Endothelial cell of umbilical vein (primary cell): Measurements from ENCODE around the gene C10orf71. TPM values are rescaled to one million over a fixed set of nuclear protein-coding genes. Genes with fewer than 3 reads are reported as not detected.

ENCODE experiments used
- BruUV-seq: library from RNA; stranded (reverse); fragments of 400-500 nt; replicated peaks from 2 replicates; lab custom pipeline; 2021; lab: Mats Ljungman, UMichigan
- CTCF ChIA-PET: fragments of 300-600, 350-600 bp; sonication (Branson Sonifier 250); formaldehyde crosslinking; loops from one replicate; lab custom pipeline; 2021; ENCODE audit warnings: antibody characterized with exemption, inconsistent platforms; lab: Charles Lee
- POLR2A ChIA-PET: fragments of 300-600, 350-600 bp; sonication (Branson Sonifier 250); formaldehyde crosslinking; loops from one replicate; lab custom pipeline; 2021; ENCODE audit warnings: antibody characterized with exemption, inconsistent platforms; lab: Charles Lee
- DNase-seq: peaks from one replicate; pipeline ENCODE4 v3.0.0-alpha.2; 2011; ENCODE audit warnings: low read depth, low spot score
- FAIRE-seq: peaks from 2 replicates; lab custom pipeline; 2011; peaks lifted over from hg19 to GRCh38; lab: Jason Lieb, UNC
- H2AFZ ChIP-seq: 2 replicates; pipeline ENCODE4 v1.6.0; 2012; ENCODE audit warnings: low read depth, low read length, control low read depth, inconsistent platforms
- H3K27ac ChIP-seq: 2 replicates; pipeline ENCODE4 v1.5.1; 2011; ENCODE audit warnings: low read depth, mild to moderate bottlenecking, control low read depth, low read length, moderate library complexity; ENCODE audit not compliant: insufficient read depth
- H3K27me3 ChIP-seq, 2 experiments: 2 replicates each; pipeline versions ENCODE4 v1.6.0 to v1.6.1; 2011; ENCODE audit warnings: low read length in 2 of 2, mixed read lengths in 1 of 2; ENCODE audit not compliant: control insufficient read depth in 2 of 2, insufficient read depth in 2 of 2
- H3K36me3 ChIP-seq, 2 experiments: 2 replicates in 1 of 2; 3 replicates in 1 of 2; pipeline ENCODE4 v1.5.1; 2011; ENCODE audit warnings: low read length in 2 of 2, mild to moderate bottlenecking in 1 of 2, moderate library complexity in 1 of 2; ENCODE audit not compliant: control insufficient read depth in 2 of 2, insufficient read depth in 2 of 2; ENCODE audit errors: extremely low read depth in 1 of 2
- H3K4me1 ChIP-seq: 3 replicates; pipeline ENCODE4 v1.5.1; 2011; ENCODE audit warnings: mild to moderate bottlenecking, low read length; ENCODE audit not compliant: control insufficient read depth, insufficient read depth; ENCODE audit errors: extremely low read depth
- H3K4me2 ChIP-seq: 2 replicates; pipeline ENCODE4 v1.6.1; 2011; ENCODE audit warnings: low read length, control low read depth, mixed read lengths; ENCODE audit not compliant: insufficient read depth
- H3K4me3 ChIP-seq, 3 experiments: fragments of 200-600 bp in 1 of 3; sonication (generic), shearing (Covaris generic) in 1 of 3; replicated peaks in 1 of 3; 2 replicates each; pipeline ENCODE4 v1.5.1; 2011 to 2016; ENCODE audit warnings: control low read depth in 3 of 3, low read length in 3 of 3, mild to moderate bottlenecking in 2 of 3, inconsistent platforms in 1 of 3, low read depth in 1 of 3, moderate library complexity in 1 of 3; ENCODE audit not compliant: insufficient read depth in 1 of 3
- H3K79me2 ChIP-seq: 2 replicates; pipeline ENCODE4 v1.6.0; 2012; ENCODE audit warnings: low read length, inconsistent platforms; ENCODE audit not compliant: control insufficient read depth, insufficient read depth
- H3K9ac ChIP-seq: replicated peaks from 2 replicates; pipeline ENCODE3; 2011; ENCODE audit warnings: low read length, control low read depth; ENCODE audit not compliant: insufficient read depth; ENCODE audit errors: extremely low read depth
- H3K9me1 ChIP-seq: replicated peaks from 3 replicates; pipeline ENCODE4 v1.6.0; 2011; ENCODE audit warnings: mild to moderate bottlenecking, low read length; ENCODE audit not compliant: control insufficient read depth, insufficient read depth; ENCODE audit errors: extremely low read depth
- H3K9me3 ChIP-seq: replicated peaks from 2 replicates; pipeline ENCODE4 v1.5.1; 2012; ENCODE audit warnings: low read length, inconsistent platforms; ENCODE audit not compliant: control insufficient read depth, insufficient read depth
- H4K20me1 ChIP-seq: replicated peaks from 2 replicates; pipeline ENCODE3; 2011; ENCODE audit warnings: mild to moderate bottlenecking, low read length; ENCODE audit not compliant: control insufficient read depth, insufficient read depth; ENCODE audit errors: extremely low read depth
- EZH2 ChIP-seq: IDR thresholded peaks from 2 replicates; pipeline ENCODE4 v1.6.1; 2012; ENCODE audit warnings: borderline replicate concordance, low read depth, mild to moderate bottlenecking, moderate library complexity, low read length, inconsistent platforms; ENCODE audit not compliant: severe bottlenecking
- FOS ChIP-seq: IDR thresholded peaks from 2 replicates; pipeline ENCODE4 v1.6.1; 2011; ENCODE audit warnings: mild to moderate bottlenecking, low read length, moderate library complexity, borderline replicate concordance; ENCODE audit not compliant: insufficient read depth
- GATA2 ChIP-seq: IDR thresholded peaks from 2 replicates; pipeline ENCODE4 v1.7.0; 2011; ENCODE audit warnings: low read depth, mild to moderate bottlenecking, moderate library complexity, mixed read lengths, low read length; ENCODE audit not compliant: insufficient read length, insufficient read depth
- JUN ChIP-seq: IDR thresholded peaks from 2 replicates; pipeline ENCODE4 v1.6.1; 2011; ENCODE audit warnings: borderline replicate concordance, low read depth; ENCODE audit not compliant: insufficient read length, insufficient read depth
- MYC ChIP-seq: IDR thresholded peaks from one replicate; pipeline ENCODE4 v1.6.1; 2011; ENCODE audit warnings: mild to moderate bottlenecking, low read depth, low read length
- POLR2A ChIP-seq: IDR thresholded peaks from 2 replicates; pipeline ENCODE4 v1.6.1; 2012; ENCODE audit warnings: low read depth, mild to moderate bottlenecking, control low read depth, low read length
- POLR2AphosphoS5 ChIP-seq: IDR thresholded peaks from 2 replicates; pipeline ENCODE4 v1.6.1; 2012; ENCODE audit warnings: low read depth, mild to moderate bottlenecking, control low read depth, low read length, moderate library complexity; ENCODE audit not compliant: insufficient read depth
- dilution Hi-C: fragments of 300-500 bp; cut with MboI; formaldehyde crosslinking; loops from one replicate; pipeline ENCODE4 v1.15.0; 2019; ENCODE audit warnings: low sequenced_read_pairs; ENCODE audit not compliant: extremely low pct_ligation_motif_present
- intact Hi-C: fragments of 100-400 bp; cut with micrococcal nuclease; formaldehyde crosslinking; loops from one replicate; pipeline ENCODE4 v1.10.0; 2022
- polyA plus RNA-seq, 4 experiments: library from polyadenylated mRNA; depleted of rRNA in 3 of 4; stranded (reverse) in 3 of 4; unstranded in 1 of 4; fragments of >200 nt; gene quantifications; 2 replicates each; pipeline versions ENCODE4 v1.2.1 to v1.2.3, GENCODE V29; 2011 to 2012; ENCODE audit warnings: missing spikeins in 1 of 4
- total RNA-seq: library from RNA; stranded (reverse); gene quantifications from 2 replicates; pipeline ENCODE4 v1.2.3, GENCODE V29; 2021
- TF ChIP-seq, protein P1 (sequence below): IDR thresholded peaks from 2 replicates; pipeline ENCODE4 v1.6.1; 2011; ENCODE audit not compliant: insufficient read depth, insufficient read length
- TF ChIP-seq, protein P2 (sequence below), 2 donors: IDR thresholded peaks; 1 replicate in 1 of 2; 2 replicates in 1 of 2; pipeline ENCODE4 v1.5.1; 2011; ENCODE audit warnings: low read length in 2 of 2, mild to moderate bottlenecking in 2 of 2, moderate library complexity in 2 of 2, control low read depth in 1 of 2, inconsistent platforms in 1 of 2, low read depth in 1 of 2; ENCODE audit not compliant: insufficient read depth in 1 of 2; ENCODE audit errors: extremely low read depth in 1 of 2

The C10orf71 gene
- total and polyA plus RNA-seq, 2 donors (not counting 3 experiments of a cell fraction or from before 2014, with no cell fraction given), result not detected

DNA sequence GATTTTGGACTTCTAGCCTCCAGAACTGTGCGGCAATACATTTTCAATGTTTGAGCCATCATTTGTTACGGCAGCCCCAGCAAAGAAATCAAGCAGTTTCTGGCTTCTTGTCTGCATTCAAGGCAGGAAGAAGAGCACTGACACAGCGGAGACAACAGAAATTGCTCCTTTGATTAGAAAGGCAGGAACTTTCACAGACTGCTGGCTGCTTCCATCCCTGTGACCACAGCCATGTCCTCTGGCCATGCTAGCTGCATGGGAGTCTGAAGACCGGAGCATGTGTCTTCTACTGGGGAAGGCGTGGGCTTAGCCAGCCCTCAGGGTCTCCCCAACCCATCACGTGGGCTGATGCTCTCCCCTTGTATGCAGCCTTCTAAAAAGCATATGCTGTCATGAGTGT lies 19.1 kb downstream of the C10orf71 start:
- Histone ChIP-seq H3K36me3 (no peaks in the 10 kb centered on the region), H3K79me2 (no peaks in the 10 kb centered on the region), H3K9ac (no peak overlapping the region), H3K4me1 (no peaks in the 10 kb centered on the region), H3K27ac (no peak overlapping the region), H2AFZ (no peak overlapping the region), H3K27me3 (no peaks in the 10 kb centered on the region), H3K4me2 (no peak overlapping the region), H4K20me1 (no peaks in the 10 kb centered on the region), H3K4me3 (no peak overlapping the region), H3K9me3 (no peaks in the 10 kb centered on the region), H3K9me1 (no peaks in the 10 kb centered on the region)
- ChIA-PET POLR2A (no interaction called here), CTCF (no interaction called here)
- intact Hi-C loops (no loop called here), dilution Hi-C loops (no loop called here)
- no peak for TF ChIP-seq GATA2
- no peak for TF ChIP-seq FOS
- TF ChIP-seq MYC, result no peak
- TF ChIP-seq, protein P1, sequence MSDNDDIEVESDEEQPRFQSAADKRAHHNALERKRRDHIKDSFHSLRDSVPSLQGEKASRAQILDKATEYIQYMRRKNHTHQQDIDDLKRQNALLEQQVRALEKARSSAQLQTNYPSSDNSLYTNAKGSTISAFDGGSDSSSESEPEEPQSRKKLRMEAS, result no peak
- TF ChIP-seq, protein P2, sequence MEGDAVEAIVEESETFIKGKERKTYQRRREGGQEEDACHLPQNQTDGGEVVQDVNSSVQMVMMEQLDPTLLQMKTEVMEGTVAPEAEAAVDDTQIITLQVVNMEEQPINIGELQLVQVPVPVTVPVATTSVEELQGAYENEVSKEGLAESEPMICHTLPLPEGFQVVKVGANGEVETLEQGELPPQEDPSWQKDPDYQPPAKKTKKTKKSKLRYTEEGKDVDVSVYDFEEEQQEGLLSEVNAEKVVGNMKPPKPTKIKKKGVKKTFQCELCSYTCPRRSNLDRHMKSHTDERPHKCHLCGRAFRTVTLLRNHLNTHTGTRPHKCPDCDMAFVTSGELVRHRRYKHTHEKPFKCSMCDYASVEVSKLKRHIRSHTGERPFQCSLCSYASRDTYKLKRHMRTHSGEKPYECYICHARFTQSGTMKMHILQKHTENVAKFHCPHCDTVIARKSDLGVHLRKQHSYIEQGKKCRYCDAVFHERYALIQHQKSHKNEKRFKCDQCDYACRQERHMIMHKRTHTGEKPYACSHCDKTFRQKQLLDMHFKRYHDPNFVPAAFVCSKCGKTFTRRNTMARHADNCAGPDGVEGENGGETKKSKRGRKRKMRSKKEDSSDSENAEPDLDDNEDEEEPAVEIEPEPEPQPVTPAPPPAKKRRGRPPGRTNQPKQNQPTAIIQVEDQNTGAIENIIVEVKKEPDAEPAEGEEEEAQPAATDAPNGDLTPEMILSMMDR (IDR thresholded peaks at IDR 0.05; ENCODE audit: extremely low read depth in 1 of 2, insufficient read depth in 1 of 2, low read depth in 1 of 2, low read length in 2 of 2), result no peak
- no peak for TF ChIP-seq EZH2
- no peak for TF ChIP-seq POLR2AphosphoS5
- TF ChIP-seq JUN, result no peak
- TF ChIP-seq POLR2A, result no peak
- no TSS peak for BruUV-seq
- no peak for DNase-seq
- no peak for FAIRE-seq
